Umbilical cord (tissue), 2 donors: Measurements from ENCODE around the gene LRCOL1. TPM values are rescaled to one million over a fixed set of nuclear protein-coding genes. Genes with fewer than 3 reads are reported as not detected.
A peak's percentile ranks its signal among the peaks of the same experiment; 100 is the strongest.

ENCODE experiments used
- DNase-seq: peaks from one replicate; pipeline ENCODE4 v3.0.0-alpha.2; 2015; ENCODE audit warnings: low spot score
- total RNA-seq: library from RNA; depleted of rRNA; stranded (reverse); fragments of >200 nt; gene quantifications from one replicate; pipeline ENCODE4 v1.2.3, GENCODE V29; 2014; ENCODE audit warnings: low replicate concordance; ENCODE audit not compliant: insufficient read depth

The LRCOL1 gene
- total RNA-seq, 1 donor from 2014 or later: not detected

- no peak for DNase-seq
These were observed 43.8 kb downstream of the LRCOL1 start for GRCh38 chr12:132566516-132567131.

GRCh38 chr12:132565365-132565764 is 45.0 kb downstream of the LRCOL1 start:
- DNase-seq: no peak

GRCh38 chr12:132563911-132564310 is 46.5 kb downstream of the LRCOL1 start:
- no peak for DNase-seq

GRCh38 chr12:132562489-132563021 is 47.8 kb downstream of the LRCOL1 start:
- no peak for DNase-seq

GRCh38 chr12:132561427-132562156 is 48.8 kb downstream of the LRCOL1 start:
- no peak for DNase-seq

- peak; percentile 50 for DNase-seq
These were observed 49.6 kb downstream of the LRCOL1 start for GRCh38 chr12:132560614-132561426.

GRCh38 chr12:132560364-132560613 is 50.1 kb downstream of the LRCOL1 start:
- DNase-seq: no peak

GRCh38 chr12:132559652-132560363 is 50.6 kb downstream of the LRCOL1 start:
- peak; percentile 41 for DNase-seq

- DNase-seq: no peak
These were observed 51.3 kb downstream of the LRCOL1 start for GRCh38 chr12:132558861-132559623.

GRCh38 chr12:132558042-132558856 is 52.1 kb downstream of the LRCOL1 start:
- no peak for DNase-seq

GRCh38 chr12:132557291-132558015 is 52.9 kb downstream of the LRCOL1 start:
- DNase-seq: no peak

- DNase-seq: no peak
These were observed 53.6 kb downstream of the LRCOL1 start for GRCh38 chr12:132556801-132557200.

GRCh38 chr12:132556216-132556615 is 54.2 kb downstream of the LRCOL1 start:
- no peak for DNase-seq

GRCh38 chr12:132555686-132556085 is 54.7 kb downstream of the LRCOL1 start:
- DNase-seq: no peak

- no peak for DNase-seq
These were observed 55.3 kb downstream of the LRCOL1 start for GRCh38 chr12:132554845-132555630.
